ENCODE results near the gene LBP.

GRCh38 chr20:38297916-38298674 is 48.2 kb upstream of the LBP start:
- TF ChIP-seq POLR2A (IDR thresholded peaks at IDR 0.05) (no peak), CTCF (IDR thresholded peaks at IDR 0.05 in 4 of 5, conservative IDR thresholded peaks at IDR 0.05 in 1 of 5) (no peak)

Measured in gastrocnemius medialis (tissue), 4 donors.